Measurements from ENCODE around the gene NDUFB6. TPM values are rescaled to one million over a fixed set of nuclear protein-coding genes. Genes with fewer than 3 reads are reported as not detected.

NDUFB6 gene
- total RNA-seq, 1 experiment from 2014 or later: 60.2 TPM

- Mint-ChIP-seq H3K4me1 (no peaks in the 10 kb centered on the region), H3K4me3 (no peak overlapping the region), H3K36me3 (ENCODE audit: insufficient read depth in 1 of 3, low read depth in 3 of 3) (peaks cover 0 to 17% (median 7%) of the 10 kb centered on the region in 3 experiments; a peak in 5 of 7 replicates), H3K27me3 (ENCODE audit: low read depth) (no peaks in the 10 kb centered on the region), H3K27ac (no peak overlapping the region), H3K9me3 (peaks cover 0 to 3% of the 10 kb centered on the region in 2 experiments; a peak in 1 of 5 replicates)
- H3K18ac ChIP-seq (ENCODE audit: insufficient read length, low read depth, low read length): no peak overlapping the region
- no peak overlapping the region for H3K14ac ChIP-seq (ENCODE audit: insufficient read depth, low read length)
- no peaks in the 10 kb centered on the region for H3K4me1 ChIP-seq (ENCODE audit: insufficient read depth, low read length)
- no peaks in the 10 kb centered on the region for H3K23me2 ChIP-seq (ENCODE audit: insufficient read length, low read depth, low read length, poor library complexity, severe bottlenecking)
- no peak overlapping the region for H2BK12ac ChIP-seq (ENCODE audit: insufficient read length, low read depth, low read length)
- no peak overlapping the region for H3K4me2 ChIP-seq (ENCODE audit: insufficient read depth, insufficient read length, low read length)
- no peak for DNase-seq
- H3T11ph ChIP-seq (ENCODE audit: low read length): no peak overlapping the region
- H2AK5ac ChIP-seq (ENCODE audit: insufficient read length, low read length): no peak overlapping the region
- no peak overlapping the region for H2BK20ac ChIP-seq (ENCODE audit: low read depth, low read length, poor library complexity, severe bottlenecking)
- H2BK120ac ChIP-seq (ENCODE audit: low read depth, low read length, poor library complexity, severe bottlenecking): no peak overlapping the region
- no peak overlapping the region for H2AFZ ChIP-seq (ENCODE audit: low read length)
- H4K8ac ChIP-seq (replicated peaks; ENCODE audit: insufficient read length, low read depth, low read length): no peak overlapping the region
- WGBS (ENCODE audit: extremely low coverage, insufficient read length, low lambda C conversion rate): no CpG with 5 or more reads among the region's 4 CpGs
- no peak for TF ChIP-seq CTCF (conservative IDR thresholded peaks at IDR 0.05)
- no peak overlapping the region for H3K23ac ChIP-seq (ENCODE audit: insufficient read length, low read depth, low read length)
- no peaks in the 10 kb centered on the region for H3K79me1 ChIP-seq (ENCODE audit: insufficient read depth, low read depth, low read length, poor library complexity, severe bottlenecking)
- no peak overlapping the region for H3K9ac ChIP-seq (ENCODE audit: extremely low read depth, insufficient read length, low read length)
- H3K79me2 ChIP-seq (ENCODE audit: insufficient read depth, low read length): no peaks in the 10 kb centered on the region
- no peak overlapping the region for H3K27ac ChIP-seq (ENCODE audit: insufficient read length, low read depth, low read length)
- no peak overlapping the region for H2BK15ac ChIP-seq (ENCODE audit: low read depth, low read length)
- H3K9me3 ChIP-seq (ENCODE audit: control insufficient read depth, low read depth, low read length): no peaks in the 10 kb centered on the region
- no peak overlapping the region for H4K91ac ChIP-seq (ENCODE audit: insufficient read length, low read depth, low read length)
- H4K5ac ChIP-seq (ENCODE audit: insufficient read length, low read depth, low read length): no peak overlapping the region
- H2BK5ac ChIP-seq (ENCODE audit: insufficient read length, low read length): no peak overlapping the region
- no peaks in the 10 kb centered on the region for H4K20me1 ChIP-seq (ENCODE audit: control insufficient read depth, insufficient read depth, insufficient read length)
- H3K27me3 ChIP-seq (ENCODE audit: insufficient read depth, low read length): no peaks in the 10 kb centered on the region
- H3K4ac ChIP-seq (ENCODE audit: low read depth, low read length): no peak overlapping the region
- no peak overlapping the region for H3K56ac ChIP-seq (ENCODE audit: insufficient read length, low read depth, low read length)
These were observed 39.1 kb downstream of the NDUFB6 start for GRCh38 chr9:32533816-32534215.

Measured in H9 (cell line).